Osteocyte (in vitro differentiated cells): Measurements from ENCODE around the gene ARL11. TPM values are rescaled to one million over a fixed set of nuclear protein-coding genes. Genes with fewer than 3 reads are reported as not detected.

Experiments
- DNase-seq: peaks from one replicate; pipeline ENCODE4 v3.0.0; 2021; ENCODE audit warnings: mixed read lengths; ENCODE audit not compliant: unreplicated experiment; ENCODE audit errors: extremely low spot score
- H3K27ac Mint-ChIP-seq: one replicate; pipeline ENCODE4 v1.8.0; 2021; ENCODE audit warnings: mild to moderate bottlenecking, mixed read lengths; ENCODE audit not compliant: unreplicated experiment
- H3K27me3 Mint-ChIP-seq: one replicate; pipeline ENCODE4 v1.8.0; 2021; ENCODE audit warnings: mixed read lengths; ENCODE audit not compliant: unreplicated experiment
- H3K36me3 Mint-ChIP-seq: one replicate; pipeline ENCODE4 v1.8.0; 2021; ENCODE audit warnings: mixed read lengths; ENCODE audit not compliant: unreplicated experiment
- H3K4me1 Mint-ChIP-seq: one replicate; pipeline ENCODE4 v1.8.0; 2021; ENCODE audit warnings: mixed read lengths; ENCODE audit not compliant: unreplicated experiment
- H3K4me3 Mint-ChIP-seq: one replicate; pipeline ENCODE4 v1.8.0; 2021; ENCODE audit warnings: mild to moderate bottlenecking, moderate library complexity, mixed read lengths; ENCODE audit not compliant: unreplicated experiment
- H3K9me3 Mint-ChIP-seq: one replicate; pipeline ENCODE4 v1.8.0; 2021; ENCODE audit warnings: mixed read lengths; ENCODE audit not compliant: unreplicated experiment
- total RNA-seq: library from RNA; stranded (reverse); gene quantifications from 2 replicates; pipeline ENCODE4 v1.2.1, GENCODE V29; 2021
- TF ChIP-seq, protein P1 (sequence below): fragments of 200-600 bp; sonication (generic); IDR thresholded peaks from 2 replicates; pipeline ENCODE4 v1.5.0; 2021; ENCODE audit warnings: antibody characterized with exemption, mild to moderate bottlenecking, moderate library complexity

The ARL11 gene
- total RNA-seq, 1 donor from 2014 or later = not detected

DNA sequence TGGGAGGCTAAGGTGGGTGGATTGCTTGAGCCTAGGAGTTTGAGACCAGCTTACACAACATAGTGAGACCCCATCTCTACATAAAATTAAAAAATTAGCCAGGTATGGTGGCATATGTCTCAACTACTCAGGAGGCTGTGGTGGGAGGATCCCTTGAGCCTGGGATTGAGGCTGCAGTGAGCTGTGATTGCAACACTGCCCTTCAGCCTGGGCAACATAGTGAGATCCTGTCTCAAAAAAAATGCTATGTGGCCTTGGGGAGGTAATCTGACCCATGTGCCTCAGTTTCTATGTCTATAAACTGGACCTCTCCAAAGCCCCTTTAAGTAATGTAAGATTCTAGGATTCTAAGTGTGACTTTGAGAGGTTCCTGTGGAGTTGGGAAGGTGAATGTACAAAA lies 25.2 kb downstream of the ARL11 start:
- Mint-ChIP-seq H3K36me3 (peaks cover 2% of the 10 kb centered on the region), H3K9me3 (no peaks in the 10 kb centered on the region), H3K27ac (no peak overlapping the region), H3K4me3 (no peak overlapping the region), H3K4me1 (peaks cover 4% of the 10 kb centered on the region), H3K27me3 (no peaks in the 10 kb centered on the region)
- TF ChIP-seq, protein P1, sequence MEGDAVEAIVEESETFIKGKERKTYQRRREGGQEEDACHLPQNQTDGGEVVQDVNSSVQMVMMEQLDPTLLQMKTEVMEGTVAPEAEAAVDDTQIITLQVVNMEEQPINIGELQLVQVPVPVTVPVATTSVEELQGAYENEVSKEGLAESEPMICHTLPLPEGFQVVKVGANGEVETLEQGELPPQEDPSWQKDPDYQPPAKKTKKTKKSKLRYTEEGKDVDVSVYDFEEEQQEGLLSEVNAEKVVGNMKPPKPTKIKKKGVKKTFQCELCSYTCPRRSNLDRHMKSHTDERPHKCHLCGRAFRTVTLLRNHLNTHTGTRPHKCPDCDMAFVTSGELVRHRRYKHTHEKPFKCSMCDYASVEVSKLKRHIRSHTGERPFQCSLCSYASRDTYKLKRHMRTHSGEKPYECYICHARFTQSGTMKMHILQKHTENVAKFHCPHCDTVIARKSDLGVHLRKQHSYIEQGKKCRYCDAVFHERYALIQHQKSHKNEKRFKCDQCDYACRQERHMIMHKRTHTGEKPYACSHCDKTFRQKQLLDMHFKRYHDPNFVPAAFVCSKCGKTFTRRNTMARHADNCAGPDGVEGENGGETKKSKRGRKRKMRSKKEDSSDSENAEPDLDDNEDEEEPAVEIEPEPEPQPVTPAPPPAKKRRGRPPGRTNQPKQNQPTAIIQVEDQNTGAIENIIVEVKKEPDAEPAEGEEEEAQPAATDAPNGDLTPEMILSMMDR = no peak
- DNase-seq = no peak

DNA sequence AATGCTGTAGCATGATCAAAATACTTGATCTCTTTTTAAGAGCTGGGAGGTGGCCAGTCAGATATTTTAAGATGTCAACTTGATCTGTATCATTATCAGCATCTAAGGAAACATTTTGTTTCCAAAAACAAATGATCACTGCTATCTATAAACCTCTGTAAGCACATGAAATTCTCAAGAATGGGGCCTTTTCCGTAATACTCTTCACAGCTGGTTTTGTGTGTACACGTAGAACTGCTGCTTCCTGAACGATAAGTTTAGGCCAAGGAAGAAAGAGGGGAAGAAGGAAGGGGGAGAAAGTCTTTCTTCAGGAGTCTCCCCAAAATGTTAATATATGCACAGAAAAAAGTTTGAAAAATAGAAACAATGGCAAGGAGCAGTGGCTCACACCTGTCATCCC lies 25.7 kb downstream of the ARL11 start:
- TF ChIP-seq, protein P1 = no peak
- Mint-ChIP-seq H3K9me3 (no peaks in the 10 kb centered on the region), H3K27me3 (no peaks in the 10 kb centered on the region), H3K27ac (no peak overlapping the region), H3K4me1 (peaks cover 4% of the 10 kb centered on the region), H3K4me3 (no peak overlapping the region), H3K36me3 (peaks cover 2% of the 10 kb centered on the region)
- DNase-seq = no peak

DNA sequence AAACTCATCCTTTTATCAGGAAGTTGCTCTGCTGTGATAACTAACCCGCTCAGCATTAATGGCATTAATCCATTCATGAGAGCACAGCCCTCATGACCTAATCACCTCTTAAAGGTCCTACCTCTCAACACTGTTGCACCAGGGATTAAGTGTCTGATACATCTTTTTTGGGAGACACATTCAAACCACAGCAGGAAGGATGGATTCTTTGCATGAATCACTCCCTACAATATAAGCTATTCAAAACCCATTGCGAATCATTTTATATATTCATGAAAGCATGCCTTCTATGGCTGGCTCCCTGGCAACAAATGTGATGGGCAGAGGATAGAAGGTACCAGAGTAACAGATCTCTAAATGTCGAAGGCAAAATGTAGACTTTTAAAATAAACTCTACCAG lies 27.6 kb downstream of the ARL11 start:
- Mint-ChIP-seq H3K27me3 (no peaks in the 10 kb centered on the region), H3K4me1 (no peaks in the 10 kb centered on the region), H3K9me3 (no peaks in the 10 kb centered on the region), H3K27ac (no peak overlapping the region), H3K4me3 (no peak overlapping the region), H3K36me3 (peaks cover 2% of the 10 kb centered on the region)
- TF ChIP-seq, protein P1 = no peak
- no peak for DNase-seq

DNA sequence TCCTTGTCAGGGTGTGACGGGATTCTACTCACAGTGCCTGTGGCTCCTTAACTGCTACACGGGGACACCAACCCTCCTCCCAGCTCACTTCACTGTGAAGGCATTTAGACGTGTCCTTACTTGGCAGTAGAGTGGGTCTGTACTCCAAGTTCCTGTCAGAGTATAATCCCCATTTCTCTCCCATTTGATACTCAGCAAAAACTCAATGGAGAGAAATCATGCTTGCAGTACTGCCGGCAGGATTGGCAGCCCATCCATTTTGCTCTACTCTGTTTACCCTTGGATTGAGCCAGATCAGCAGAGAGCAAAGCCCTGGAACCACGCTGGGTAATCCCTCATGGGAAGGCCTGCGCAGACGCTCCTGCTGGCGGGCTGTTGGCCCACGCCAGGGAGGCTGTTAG lies 28.9 kb downstream of the ARL11 start:
- H3K36me3 Mint-ChIP-seq = peaks cover 8% of the 10 kb centered on the region
- TF ChIP-seq, protein P1 = no peak
- H3K4me1 Mint-ChIP-seq = no peaks in the 10 kb centered on the region
- no peaks in the 10 kb centered on the region for H3K27me3 Mint-ChIP-seq
- H3K9me3 Mint-ChIP-seq = no peaks in the 10 kb centered on the region
- no peak overlapping the region for H3K4me3 Mint-ChIP-seq
- no peak for DNase-seq
- H3K27ac Mint-ChIP-seq = no peak overlapping the region

DNA sequence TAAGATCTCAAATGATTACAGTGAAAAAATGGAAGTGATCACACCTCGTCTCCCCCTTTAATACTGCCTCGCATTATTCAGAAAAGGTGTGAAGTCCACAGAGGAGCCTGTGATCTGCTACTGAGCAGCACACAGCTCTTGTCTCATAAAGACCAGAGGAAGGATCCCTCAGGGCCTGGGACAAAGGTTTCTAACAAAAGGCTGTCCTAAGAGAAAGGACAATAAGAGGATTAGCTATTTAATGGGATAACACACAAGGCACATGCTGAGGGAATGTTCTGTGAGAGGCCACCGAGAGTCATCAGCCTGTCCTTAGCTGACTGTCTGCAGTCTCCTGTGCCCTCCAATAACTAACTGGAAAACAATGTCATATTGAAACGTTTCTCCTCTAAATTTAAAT lies 36.3 kb downstream of the ARL11 start:
- no peak overlapping the region for H3K27ac Mint-ChIP-seq
- no peak overlapping the region for H3K4me3 Mint-ChIP-seq
- TF ChIP-seq, protein P1 = no peak
- no peak for DNase-seq
- H3K36me3 Mint-ChIP-seq = peaks cover 26% of the 10 kb centered on the region
- no peaks in the 10 kb centered on the region for H3K9me3 Mint-ChIP-seq
- peaks cover 9% of the 10 kb centered on the region for H3K4me1 Mint-ChIP-seq
- H3K27me3 Mint-ChIP-seq = no peaks in the 10 kb centered on the region
